Jurkat, Clone E6-1 (cell line): ENCODE measurements around the gene STIM2. TPM values are rescaled to one million over a fixed set of nuclear protein-coding genes. Genes with fewer than 3 reads are reported as not detected.
"Not testable (repeated sequence)": the region's sequence is repeated elsewhere in the genome, so short reads cannot be mapped to it uniquely, and the experiment has no call there.

Source experiments
- DNase-seq: peaks from one replicate; pipeline ENCODE4 v3.0.0-alpha.2; 2011; ENCODE audit warnings: low read depth, low spot score
- H3K4me3 ChIP-seq: 2 replicates; pipeline ENCODE4 v1.5.1; 2011; ENCODE audit warnings: mild to moderate bottlenecking, low read length, control low read depth, moderate library complexity
- polyA plus RNA-seq: library from polyadenylated mRNA; unstranded; fragments of >200 nt; gene quantifications from one replicate; pipeline ENCODE4 v1.2.1, GENCODE V29; 2012; ENCODE audit warnings: missing spikeins; ENCODE audit not compliant: insufficient read length, insufficient read depth

Gene STIM2
- polyA plus RNA-seq, result 35.8 TPM

DNA sequence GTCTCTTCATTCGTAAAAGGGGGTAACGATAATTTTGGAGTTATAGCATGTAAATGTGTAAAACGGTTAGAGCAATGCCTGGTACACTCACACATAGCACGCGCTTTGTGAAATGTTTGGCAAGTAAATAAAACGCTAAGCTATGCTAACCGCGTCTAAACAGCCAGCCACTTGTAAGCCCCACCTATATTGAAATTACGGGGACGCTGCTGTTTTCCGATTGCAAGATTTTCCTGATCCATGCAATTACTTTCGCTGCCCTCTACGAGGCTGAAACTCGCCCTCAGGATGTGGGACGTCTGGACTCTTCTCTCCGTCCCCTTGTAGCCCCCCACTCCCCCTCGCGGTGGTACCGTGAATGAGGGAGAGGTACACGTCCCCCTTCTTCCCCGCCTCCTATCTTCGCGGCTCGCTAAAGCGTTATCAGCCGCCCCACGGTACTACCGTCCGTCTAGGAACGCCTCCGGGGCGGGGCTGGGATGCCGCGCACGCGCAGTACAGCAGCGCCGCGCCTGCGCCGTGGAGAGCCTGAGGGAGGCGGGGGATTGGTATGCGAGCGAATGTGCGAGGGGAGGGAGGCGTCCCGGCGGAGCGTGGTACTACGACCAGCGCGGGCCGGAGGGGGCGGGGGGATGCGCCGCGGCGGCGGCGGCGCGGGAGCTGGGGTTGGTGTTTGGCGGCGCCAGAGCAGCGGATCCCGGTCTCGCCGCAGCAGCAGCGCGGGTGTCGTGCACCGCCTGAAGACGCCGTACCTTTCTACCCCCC is at the start of gene STIM2:
Gene STIM2, plus strand, starts transcription at position 685 of the 765 bp plus-strand sequence.
- H3K4me3 ChIP-seq, result peak within 1 kb of the TSS; percentile 70
- DNase-seq, result peak; percentile 95

DNA sequence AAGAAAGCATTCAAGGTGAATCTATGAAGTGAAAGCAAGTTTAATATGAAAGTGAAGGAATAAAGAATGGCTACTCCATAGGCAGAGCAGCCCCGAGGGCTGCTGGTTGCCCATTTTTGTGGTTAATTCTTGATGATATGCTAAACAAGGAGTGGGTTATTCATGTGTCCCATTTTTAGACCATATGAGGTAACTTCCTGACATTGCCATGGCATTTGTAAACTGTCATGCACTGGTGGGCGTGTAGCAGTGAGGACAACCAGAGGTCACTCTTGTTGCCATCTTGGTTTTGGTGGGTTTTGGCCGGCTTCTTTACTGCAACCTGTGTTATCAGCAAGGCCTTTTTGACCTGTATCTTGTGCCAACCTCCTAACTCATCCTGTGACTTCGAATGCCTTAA is 49.1 kb upstream of the STIM2 start:
- not testable (repeated sequence) for H3K4me3 ChIP-seq, DNase-seq

DNA sequence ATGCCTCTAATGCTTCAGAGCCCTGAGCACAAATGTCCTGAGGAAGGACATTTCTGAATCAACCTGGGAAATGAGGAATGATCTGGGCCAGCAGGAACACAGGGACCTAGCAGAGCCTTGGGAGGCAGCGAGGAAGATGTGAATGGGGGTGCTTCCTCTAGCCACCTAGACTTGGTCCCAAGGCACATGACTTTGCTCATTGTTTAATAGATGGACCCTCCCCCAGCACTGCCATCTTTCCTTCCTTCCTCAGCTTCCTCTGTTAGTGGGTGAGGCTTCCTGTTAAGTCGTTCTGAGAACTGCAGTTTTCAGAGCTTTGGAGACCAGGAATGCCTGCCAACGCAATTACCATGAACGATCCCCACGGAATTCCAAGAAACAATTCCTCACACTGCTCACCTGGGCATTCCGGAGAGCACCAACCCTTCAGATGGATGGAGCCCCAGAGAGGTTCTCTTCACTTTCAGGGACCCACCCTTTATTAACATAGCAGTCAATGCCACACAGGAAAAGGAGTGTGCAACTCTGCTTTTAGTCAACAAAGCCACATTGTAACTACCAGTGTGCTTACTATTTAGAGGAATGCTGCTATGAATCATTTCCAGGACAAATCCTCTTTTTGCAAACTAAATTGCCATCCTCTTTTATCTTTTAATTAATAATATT is 48.5 kb upstream of the STIM2 start:
- H3K4me3 ChIP-seq, result no peak overlapping the region
- no peak for DNase-seq

DNA sequence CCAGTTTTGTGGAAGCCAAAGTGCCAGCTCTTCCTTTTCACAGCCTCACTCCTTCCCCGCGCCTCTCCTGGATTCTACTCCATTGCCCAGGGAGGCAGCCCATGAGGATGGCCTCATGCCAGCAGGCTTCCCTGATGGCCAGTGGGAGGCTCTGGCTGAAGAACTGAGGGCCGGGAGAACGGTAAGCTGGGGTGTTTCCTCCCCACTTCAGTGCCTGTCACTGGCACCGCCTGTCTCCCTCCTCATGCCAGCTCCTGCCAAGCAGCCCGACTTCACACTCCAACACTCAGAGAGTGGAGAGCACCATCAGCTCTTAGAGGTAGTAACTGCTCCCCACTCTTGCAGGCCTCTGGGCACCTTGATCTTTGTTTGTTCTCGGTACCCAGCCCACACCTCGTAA is 46.9 kb upstream of the STIM2 start:
- no peak for DNase-seq
- no peak overlapping the region for H3K4me3 ChIP-seq

- H3K4me3 ChIP-seq, result no peak overlapping the region
- DNase-seq, result no peak
Measured at GRCh38 chr4:26815199-26815598, 45.4 kb upstream of the STIM2 start.

GRCh38 chr4:26815706-26816105 is 44.9 kb upstream of the STIM2 start:
- DNase-seq, result no peak
- H3K4me3 ChIP-seq, result no peak overlapping the region

DNA sequence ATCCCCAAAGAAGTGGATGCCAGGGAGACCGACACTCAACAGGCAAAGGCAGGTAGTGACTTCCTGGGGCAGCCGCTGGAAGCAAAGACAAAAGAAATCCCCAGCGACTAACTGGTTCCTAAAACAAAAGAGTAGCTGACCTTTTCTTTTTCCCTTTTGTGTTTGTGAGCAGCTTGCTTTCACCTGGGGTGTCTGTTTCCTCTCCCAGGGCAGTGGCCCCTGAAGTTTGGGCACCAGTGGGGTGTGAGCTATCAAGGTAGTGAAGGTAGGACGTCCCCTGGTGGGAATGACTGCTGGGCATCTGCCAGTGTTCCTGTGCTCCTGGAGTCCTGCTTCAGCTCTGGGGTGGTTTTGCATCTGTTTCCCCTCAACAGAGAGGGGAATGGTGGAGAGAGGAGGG is 41.6 kb upstream of the STIM2 start:
- DNase-seq, result no peak
- no peak overlapping the region for H3K4me3 ChIP-seq

GRCh38 chr4:26819478-26820095 is 41.1 kb upstream of the STIM2 start:
- H3K4me3 ChIP-seq, result no peak overlapping the region
- DNase-seq, result no peak

DNA sequence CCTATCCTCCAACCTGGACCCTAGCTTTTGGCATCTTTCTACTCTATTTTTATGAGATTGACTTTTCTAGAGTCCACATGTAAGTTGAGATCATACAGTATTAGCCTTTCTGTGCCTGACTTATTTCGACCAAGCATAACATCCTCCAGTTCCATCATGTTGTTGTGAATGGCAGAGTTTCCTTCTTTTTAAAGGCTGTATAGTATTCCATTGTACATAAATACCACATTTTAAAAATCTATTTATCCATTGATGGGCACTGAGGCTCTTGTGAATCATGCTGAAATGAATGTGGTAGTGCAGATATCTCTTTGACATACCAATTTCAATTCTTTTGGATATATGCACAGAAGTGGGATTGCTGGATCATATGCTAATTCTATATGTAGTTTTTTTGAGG is 40.3 kb upstream of the STIM2 start:
- DNase-seq, result no peak
- H3K4me3 ChIP-seq, result no peak overlapping the region

GRCh38 chr4:26821031-26821430 is 39.6 kb upstream of the STIM2 start:
- no peak overlapping the region for H3K4me3 ChIP-seq
- DNase-seq, result no peak

- no peak for DNase-seq
Measured at GRCh38 chr4:26821677-26822503, 38.8 kb upstream of the STIM2 start.

DNA sequence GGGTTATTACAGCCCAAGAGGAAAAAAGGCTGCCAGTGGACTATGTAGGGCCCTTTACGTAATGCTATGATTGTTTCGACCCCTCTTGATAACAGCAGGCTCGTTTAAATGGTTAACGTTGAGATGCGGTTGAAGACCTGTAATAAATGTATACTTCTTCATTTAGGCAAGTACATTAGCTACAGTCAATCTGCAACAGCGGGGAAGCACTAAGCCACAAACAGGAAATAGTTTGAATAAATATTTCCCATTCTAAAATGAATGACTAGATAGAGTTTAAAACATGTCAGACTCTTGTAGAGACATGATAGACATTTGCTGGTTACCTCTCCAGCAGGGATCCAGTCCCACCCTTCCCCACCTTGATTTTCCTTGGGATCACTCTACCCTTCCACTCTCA is 38.1 kb upstream of the STIM2 start:
- H3K4me3 ChIP-seq, result no peak overlapping the region
- no peak for DNase-seq

More at GRCh38 chr4:26821677-26822503, 38.8 kb upstream of the STIM2 start:
- no peak overlapping the region for H3K4me3 ChIP-seq

DNA sequence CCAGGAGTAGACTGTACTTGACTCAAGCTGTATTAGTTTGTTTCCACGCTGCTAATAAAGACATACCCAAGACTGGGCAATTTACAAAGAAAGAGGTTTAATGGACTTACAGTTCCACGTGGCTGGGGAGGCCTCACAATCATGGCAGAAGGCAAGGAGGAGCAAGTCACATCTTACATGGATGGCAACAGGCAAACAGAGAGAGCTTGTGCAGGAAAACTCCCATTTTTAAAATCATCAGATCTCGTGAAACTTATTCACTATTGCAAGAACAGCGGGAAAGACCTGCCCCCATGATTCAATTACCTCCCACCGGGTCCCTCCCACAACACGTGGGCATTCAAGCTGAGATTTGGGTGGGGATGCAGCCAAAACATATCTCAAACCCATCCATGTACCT is 37.7 kb upstream of the STIM2 start:
- H3K4me3 ChIP-seq, DNase-seq: not testable (repeated sequence)

DNA sequence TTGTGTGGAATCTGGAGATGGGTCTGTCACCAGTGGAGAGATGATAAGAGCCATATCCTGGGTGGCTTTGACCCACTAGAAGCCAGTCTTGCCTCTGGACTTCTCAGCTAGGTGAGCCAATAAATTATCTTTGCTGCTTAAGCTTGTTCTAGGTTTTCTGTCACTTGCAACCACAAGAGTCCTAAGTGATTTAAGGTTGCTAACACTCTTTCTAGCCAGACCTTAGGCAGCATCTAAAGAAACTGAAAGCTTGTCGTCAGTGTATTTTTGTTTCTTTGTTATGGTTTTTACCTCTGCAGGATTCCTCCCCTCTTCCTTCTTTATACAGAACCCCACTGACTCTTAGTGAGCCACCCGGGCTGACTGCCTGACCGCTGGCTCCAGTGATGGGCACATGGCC is 37.1 kb upstream of the STIM2 start:
- no peak overlapping the region for H3K4me3 ChIP-seq
- DNase-seq, result no peak

DNA sequence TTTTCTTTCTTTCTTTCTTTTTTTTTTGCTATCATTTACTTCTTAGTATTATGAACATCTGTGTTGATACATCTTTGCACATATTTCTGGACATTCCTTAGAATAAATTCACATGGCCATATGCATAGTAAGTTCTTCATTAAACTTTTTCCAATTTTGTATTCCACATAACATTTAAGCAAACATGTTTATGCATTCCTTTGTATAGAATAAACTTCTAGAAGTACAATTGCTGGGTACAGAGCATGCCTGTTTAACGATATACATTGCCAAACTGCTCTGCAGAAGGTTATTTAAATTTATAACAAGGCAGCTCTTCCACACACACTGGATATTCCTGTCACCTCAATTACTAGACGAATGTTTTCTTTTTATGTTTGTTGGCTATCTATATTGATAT is 36.0 kb upstream of the STIM2 start:
- H3K4me3 ChIP-seq, result no peak overlapping the region
- no peak for DNase-seq

DNA sequence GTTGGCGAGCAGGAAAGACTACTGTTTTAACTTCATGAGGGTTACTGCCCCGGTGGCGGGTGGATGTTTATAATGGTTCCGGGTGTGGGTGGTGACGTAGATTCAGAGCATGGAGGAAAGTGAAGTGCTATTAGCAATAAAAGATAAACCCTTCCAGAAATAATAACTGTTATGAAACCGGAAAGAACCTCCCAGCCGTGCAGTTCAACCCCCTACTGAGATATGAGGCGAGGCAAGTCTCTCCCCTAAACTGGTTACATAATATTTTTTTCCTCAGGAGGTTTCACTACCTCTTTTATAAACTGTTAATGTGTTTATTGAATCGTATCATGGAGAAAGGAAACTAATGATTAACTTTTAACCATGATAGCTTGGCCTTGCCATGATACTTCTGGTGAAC is 33.9 kb upstream of the STIM2 start:
- DNase-seq, result no peak

GRCh38 chr4:26827336-26827735 is 33.3 kb upstream of the STIM2 start:
- not testable (repeated sequence) for DNase-seq, H3K4me3 ChIP-seq

More for the DNA sequence above, 33.9 kb upstream of the STIM2 start:
- no peak overlapping the region for H3K4me3 ChIP-seq

DNA sequence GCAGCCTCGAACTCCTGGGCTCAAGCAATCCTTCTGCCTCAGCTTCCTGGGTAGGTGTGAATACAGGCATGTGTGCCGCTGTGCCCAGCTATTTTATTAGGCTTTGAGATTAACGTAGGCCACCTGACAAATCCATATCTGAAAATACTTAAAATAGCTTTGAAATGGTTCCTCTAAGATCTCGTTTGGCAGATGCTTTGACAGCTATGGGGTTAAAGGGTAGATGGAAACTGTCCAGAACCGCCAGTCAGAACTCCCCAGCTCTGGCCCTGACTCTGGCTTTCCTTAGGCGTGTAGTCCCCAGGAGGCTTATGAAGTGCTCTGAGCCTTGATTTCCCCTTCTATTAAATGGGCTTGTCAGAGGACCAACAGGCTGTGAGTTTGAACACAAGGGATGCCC is 32.8 kb upstream of the STIM2 start:
- no peak for DNase-seq

DNA sequence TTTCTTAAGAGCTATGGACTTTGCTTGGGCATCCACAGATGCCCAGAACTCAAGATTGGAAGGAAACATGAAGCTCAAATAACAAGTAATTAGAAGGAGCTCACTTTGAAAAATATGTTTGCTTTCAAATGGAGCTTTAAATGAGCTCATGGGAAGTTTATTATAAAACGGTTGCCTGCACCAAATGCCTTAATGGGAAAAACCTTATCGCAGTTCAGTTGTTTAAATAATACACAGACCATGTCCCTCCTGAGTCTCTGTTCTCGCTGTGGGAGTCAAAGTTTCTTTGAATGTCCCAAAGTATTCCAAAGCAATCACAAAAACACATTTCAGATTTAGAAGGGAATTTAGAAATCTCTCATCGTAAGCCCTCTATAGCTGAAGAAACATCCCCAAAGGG is 31.6 kb upstream of the STIM2 start:
- no peak overlapping the region for H3K4me3 ChIP-seq
- no peak for DNase-seq

More for the DNA sequence above, 32.8 kb upstream of the STIM2 start:
- no peak overlapping the region for H3K4me3 ChIP-seq
